Ishikawa (cell line): ENCODE data around the gene IL10RB.

Source experiments
- CEBPB ChIP-seq: IDR thresholded peaks from 2 replicates; pipeline ENCODE4 v1.6.1; 2012
- CREB1 ChIP-seq: IDR thresholded peaks from 2 replicates; pipeline ENCODE4 v1.6.1; 2012; ENCODE audit warnings: low read depth
- EGR1 ChIP-seq: IDR thresholded peaks from 2 replicates; pipeline ENCODE4 v1.6.1; 2012
- EP300 ChIP-seq: IDR thresholded peaks from 2 replicates; pipeline ENCODE4 v1.6.1; 2012; ENCODE audit warnings: borderline replicate concordance
- FOXM1 ChIP-seq: IDR thresholded peaks from 2 replicates; pipeline ENCODE4 v1.6.1; 2012; ENCODE audit warnings: low read depth, borderline replicate concordance
- RAD21 ChIP-seq: IDR thresholded peaks from 2 replicates; pipeline ENCODE4 v1.6.1; 2012; ENCODE audit warnings: low read depth
- TAF1 ChIP-seq: IDR thresholded peaks from 2 replicates; pipeline ENCODE4 v1.6.1; 2012; ENCODE audit warnings: low read depth, mild to moderate bottlenecking
- TCF12 ChIP-seq: IDR thresholded peaks from 2 replicates; pipeline ENCODE4 v1.6.1; 2012; ENCODE audit warnings: low read depth
- TEAD4 ChIP-seq: IDR thresholded peaks from 2 replicates; pipeline ENCODE4 v1.6.1; 2012
- YY1 ChIP-seq: IDR thresholded peaks from 2 replicates; pipeline ENCODE4 v1.6.1; 2012; ENCODE audit warnings: low read depth
- ZBTB7A ChIP-seq: IDR thresholded peaks from 2 replicates; pipeline ENCODE4 v1.6.1; 2012; ENCODE audit warnings: low read depth
- TF ChIP-seq, protein P1 (sequence below): IDR thresholded peaks from 2 replicates; pipeline ENCODE4 v1.6.1; 2012
- TF ChIP-seq, protein P2 (sequence below): IDR thresholded peaks from 2 replicates; pipeline ENCODE4 v1.6.1; 2012
- TF ChIP-seq, protein P3 (sequence below): IDR thresholded peaks from 2 replicates; pipeline ENCODE4 v1.6.1; 2012; ENCODE audit warnings: low read depth, mild to moderate bottlenecking

DNA sequence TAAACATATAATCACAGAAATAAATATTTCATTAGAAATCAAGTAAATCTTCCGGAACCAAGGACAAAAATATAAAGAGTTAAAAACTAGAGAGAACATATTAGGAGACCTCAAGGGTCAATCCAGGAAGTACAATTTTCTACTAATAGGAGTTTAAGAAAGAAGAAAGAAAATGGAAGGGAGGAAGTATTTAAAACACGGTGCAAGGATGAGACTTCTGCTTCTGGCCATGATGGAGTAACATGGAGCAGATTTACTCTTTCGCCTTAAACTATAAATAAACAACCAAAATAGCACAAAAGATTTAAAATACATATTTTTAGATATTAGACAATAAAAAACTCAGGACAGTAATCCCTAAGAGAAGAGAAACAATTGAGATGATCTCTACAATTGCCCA, 46.0 kb downstream of the IL10RB start:
- TF ChIP-seq, protein P1, sequence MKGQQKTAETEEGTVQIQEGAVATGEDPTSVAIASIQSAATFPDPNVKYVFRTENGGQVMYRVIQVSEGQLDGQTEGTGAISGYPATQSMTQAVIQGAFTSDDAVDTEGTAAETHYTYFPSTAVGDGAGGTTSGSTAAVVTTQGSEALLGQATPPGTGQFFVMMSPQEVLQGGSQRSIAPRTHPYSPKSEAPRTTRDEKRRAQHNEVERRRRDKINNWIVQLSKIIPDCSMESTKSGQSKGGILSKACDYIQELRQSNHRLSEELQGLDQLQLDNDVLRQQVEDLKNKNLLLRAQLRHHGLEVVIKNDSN: no peak
- TF ChIP-seq CREB1 (no peak), TAF1 (no peak), EP300 (no peak), TEAD4 (no peak), RAD21 (no peak), FOXM1 (no peak), YY1 (no peak), CEBPB (no peak), TCF12 (no peak), EGR1 (no peak), ZBTB7A (no peak)
- TF ChIP-seq, protein P2, sequence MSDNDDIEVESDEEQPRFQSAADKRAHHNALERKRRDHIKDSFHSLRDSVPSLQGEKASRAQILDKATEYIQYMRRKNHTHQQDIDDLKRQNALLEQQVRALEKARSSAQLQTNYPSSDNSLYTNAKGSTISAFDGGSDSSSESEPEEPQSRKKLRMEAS: no peak
- TF ChIP-seq, protein P3, sequence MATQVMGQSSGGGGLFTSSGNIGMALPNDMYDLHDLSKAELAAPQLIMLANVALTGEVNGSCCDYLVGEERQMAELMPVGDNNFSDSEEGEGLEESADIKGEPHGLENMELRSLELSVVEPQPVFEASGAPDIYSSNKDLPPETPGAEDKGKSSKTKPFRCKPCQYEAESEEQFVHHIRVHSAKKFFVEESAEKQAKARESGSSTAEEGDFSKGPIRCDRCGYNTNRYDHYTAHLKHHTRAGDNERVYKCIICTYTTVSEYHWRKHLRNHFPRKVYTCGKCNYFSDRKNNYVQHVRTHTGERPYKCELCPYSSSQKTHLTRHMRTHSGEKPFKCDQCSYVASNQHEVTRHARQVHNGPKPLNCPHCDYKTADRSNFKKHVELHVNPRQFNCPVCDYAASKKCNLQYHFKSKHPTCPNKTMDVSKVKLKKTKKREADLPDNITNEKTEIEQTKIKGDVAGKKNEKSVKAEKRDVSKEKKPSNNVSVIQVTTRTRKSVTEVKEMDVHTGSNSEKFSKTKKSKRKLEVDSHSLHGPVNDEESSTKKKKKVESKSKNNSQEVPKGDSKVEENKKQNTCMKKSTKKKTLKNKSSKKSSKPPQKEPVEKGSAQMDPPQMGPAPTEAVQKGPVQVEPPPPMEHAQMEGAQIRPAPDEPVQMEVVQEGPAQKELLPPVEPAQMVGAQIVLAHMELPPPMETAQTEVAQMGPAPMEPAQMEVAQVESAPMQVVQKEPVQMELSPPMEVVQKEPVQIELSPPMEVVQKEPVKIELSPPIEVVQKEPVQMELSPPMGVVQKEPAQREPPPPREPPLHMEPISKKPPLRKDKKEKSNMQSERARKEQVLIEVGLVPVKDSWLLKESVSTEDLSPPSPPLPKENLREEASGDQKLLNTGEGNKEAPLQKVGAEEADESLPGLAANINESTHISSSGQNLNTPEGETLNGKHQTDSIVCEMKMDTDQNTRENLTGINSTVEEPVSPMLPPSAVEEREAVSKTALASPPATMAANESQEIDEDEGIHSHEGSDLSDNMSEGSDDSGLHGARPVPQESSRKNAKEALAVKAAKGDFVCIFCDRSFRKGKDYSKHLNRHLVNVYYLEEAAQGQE: no peak
